T47D (cell line): ENCODE measurements around the gene ZNF765.
A peak's percentile ranks its signal among the peaks of the same experiment; 100 is the strongest.
"Not testable (repeated sequence)": the region's sequence is repeated elsewhere in the genome, so short reads cannot be mapped to it uniquely, and the experiment has no call there.

ENCODE experiments used
- DNase-seq, 2 experiments: peaks; one replicate each; pipeline versions ENCODE4 v3.0.0 to v3.0.0-alpha.2; 2011 to 2012; ENCODE audit warnings: low read depth in 1 of 2, low spot score in 1 of 2
- JUND ChIP-seq: IDR thresholded peaks from 2 replicates; pipeline ENCODE4 v1.6.1; 2012; ENCODE audit warnings: low read depth
- in situ Hi-C: cut with HindIII; loops from 2 replicates; pipeline ENCODE4 v1.10.0; 2016; ENCODE audit warnings: low sequenced_read_pairs, low pct_unique_long_range_greater_than_20kb

The ZNF765 gene

DNA sequence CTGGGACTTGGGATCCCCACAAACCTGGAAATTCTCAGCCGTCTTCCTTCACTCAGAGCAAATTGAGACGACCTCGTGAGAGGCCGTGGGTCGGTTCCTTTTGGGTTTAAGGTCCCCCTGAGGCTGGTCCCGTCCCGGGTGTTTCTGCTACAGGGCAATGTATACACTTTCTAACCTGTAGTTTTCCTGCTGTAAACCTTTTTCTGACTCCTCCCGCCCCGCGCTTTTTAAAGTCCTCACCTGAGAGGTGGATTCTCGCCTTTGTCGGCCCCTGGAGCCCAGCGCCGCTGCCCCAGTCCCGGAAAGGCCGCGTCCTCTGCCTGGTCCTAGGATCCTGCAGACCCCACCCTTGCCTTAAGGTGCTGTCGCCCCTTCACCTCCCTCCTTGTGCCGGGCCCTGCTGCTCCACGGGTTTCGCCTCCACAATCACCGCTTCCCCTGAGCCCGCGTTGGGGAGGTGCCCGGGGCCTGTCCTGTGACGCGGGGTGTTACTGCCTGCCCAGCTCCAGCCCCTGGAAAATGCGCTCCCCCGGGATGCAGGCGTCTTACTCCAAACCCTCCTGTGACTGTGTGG lies 37.2 kb downstream of the ZNF765 start:
- in situ Hi-C loops, result no loop called here
- DNase-seq, result peak in 1 of 2 experiments; percentile 13
- no peak for TF ChIP-seq JUND

DNA sequence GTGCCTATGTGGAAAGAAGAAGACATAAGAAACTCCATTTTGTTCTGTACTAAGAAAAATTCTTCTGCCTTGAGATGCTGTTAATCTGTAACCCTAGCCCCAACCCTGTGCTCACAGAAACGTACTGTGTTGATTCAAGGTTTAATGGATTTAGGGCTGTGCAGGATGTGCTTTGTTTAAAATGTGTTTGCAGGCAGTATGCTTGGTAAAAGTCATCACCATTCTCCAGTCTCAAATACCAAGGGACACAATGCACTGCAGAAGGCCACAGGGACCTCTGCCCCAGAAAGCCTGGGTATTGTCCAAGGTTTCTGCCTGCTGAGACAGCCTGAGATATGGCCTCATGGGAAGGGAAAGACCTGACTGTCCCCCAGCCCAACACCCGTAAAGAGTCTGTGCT lies 48.9 kb downstream of the ZNF765 start:
- in situ Hi-C loops, DNase-seq: not testable (repeated sequence)

DNA sequence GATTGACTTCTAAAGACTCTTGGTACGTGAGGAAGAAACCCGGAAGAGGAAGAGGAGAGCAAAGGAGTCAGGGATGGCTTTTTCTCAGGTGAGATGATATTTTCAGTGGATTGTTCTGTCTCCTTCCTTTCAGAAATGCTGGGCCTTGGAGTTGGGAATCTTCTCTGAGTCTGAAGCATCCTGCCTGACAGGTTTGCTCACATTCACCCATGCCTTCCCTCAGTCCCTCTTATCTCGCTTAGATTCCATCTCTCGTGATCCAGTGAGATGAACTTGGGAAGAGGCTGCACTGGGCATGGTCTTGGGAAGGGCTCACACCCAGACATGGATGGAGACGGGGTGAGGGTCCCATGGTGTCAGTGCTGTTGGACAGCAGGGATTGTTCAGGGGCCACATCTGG lies 52.2 kb downstream of the ZNF765 start:
- DNase-seq, in situ Hi-C loops: not testable (repeated sequence)

DNA sequence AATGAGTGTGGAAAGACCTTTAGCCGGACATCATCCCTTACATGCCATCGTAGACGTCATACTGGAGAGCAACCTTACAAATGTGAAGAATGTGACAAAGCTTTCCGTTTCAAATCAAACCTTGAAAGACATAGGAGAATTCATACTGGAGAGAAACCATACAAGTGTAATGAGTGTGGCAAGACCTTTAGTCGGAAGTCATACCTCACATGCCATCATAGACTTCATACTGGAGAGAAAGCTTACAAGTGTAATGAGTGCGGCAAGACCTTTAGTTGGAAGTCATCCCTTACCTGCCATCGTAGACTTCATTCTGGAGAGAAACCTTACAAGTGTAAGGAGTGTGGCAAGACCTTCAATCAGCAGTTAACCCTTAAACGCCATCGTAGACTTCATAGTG lies 60.9 kb downstream of the ZNF765 start:
- no peak for TF ChIP-seq JUND
- in situ Hi-C loops, result no loop called here
- DNase-seq, result no peak

DNA sequence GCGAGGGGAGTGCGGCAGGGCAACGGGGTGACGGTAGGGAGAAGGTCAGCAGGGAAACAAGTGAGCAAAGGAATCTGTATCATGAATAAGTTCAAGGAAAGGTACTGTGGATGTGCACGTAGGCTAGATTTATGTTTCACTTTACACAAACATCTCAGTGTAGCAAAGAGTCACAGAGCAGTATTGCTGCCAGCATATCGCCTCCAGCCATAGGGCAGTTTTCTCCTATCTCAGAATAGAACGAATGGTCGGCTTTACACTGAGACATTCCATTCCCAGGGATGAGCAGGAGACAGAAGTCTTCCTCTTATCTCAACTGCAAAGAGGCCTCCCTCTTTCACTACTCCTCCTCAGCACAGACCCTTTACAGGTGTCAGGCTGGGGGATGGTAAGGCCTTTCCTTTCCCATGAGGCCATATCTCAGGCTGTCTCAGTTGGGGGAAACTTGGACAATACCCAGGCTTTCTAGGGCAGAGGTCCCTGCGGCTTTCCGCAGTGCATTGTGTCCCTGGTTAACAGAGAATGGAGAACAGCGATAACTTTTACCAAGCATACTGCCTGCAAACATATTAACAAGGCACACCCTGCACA lies 65.3 kb downstream of the ZNF765 start:
- in situ Hi-C loops, DNase-seq: not testable (repeated sequence)

DNA sequence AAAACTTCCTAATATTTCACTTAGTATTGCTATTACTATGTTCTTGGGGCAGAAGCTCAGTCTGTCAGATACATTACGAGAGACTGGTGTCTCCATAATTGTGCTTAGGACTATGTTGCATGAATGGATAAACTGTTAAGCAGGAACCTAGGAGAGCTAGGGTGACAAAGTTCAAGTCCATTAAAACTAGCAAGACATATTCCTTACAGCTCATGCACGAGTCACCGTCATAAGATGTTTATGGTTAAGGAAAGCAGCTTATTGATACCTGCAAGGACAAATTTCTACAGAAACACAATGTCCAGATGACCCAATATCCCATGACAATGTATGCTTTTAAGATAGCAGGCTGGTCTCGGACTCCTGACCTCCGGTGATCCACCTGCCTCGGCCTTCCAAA lies 66.9 kb downstream of the ZNF765 start:
- DNase-seq, result no peak
- in situ Hi-C loops, result no loop called here
- no peak for TF ChIP-seq JUND

DNA sequence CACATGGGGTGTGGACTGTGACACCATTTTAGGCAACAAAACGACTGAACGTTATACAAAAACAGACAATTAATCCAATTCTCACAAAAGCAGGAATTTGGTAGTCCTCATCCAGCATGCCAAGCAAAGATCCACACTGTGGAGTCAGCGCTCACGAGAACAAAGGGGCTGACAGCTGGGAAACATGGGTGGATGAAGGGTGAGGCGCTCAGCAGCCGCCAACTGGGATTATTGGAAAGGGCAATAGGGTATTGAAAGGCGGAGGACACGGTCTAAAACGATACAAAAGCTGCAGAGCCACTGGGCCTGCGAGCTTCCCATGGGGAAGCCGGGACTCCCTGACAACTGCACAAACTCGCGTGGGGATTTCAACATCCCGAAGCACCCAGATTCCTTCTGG lies 67.9 kb downstream of the ZNF765 start:
- DNase-seq, result no peak
- in situ Hi-C loops, result no loop called here
- no peak for TF ChIP-seq JUND

DNA sequence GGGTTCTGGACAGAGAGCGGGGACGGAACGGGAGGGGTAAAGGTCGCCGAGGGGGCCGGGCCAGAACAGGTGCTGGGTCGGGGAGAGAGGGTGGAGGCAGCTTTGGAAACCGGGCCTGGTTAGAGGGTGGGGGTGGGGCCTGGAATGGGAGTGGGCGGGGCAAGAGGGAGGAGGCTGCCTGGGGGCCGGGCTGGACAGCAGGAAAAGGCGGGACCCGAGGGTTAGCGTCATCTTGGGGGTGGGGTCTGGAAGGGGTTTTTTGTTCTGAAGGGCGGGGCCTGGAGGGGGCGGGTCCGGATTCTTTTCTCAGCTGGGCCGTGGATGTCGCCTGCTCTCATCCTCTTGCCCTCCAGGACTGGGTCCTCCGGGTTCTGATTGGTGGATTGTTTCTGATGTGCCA lies 68.3 kb downstream of the ZNF765 start:
- TF ChIP-seq JUND, result no peak
- in situ Hi-C loops, result no loop called here
- DNase-seq, result peak in 1 of 2 experiments; percentile 64

DNA sequence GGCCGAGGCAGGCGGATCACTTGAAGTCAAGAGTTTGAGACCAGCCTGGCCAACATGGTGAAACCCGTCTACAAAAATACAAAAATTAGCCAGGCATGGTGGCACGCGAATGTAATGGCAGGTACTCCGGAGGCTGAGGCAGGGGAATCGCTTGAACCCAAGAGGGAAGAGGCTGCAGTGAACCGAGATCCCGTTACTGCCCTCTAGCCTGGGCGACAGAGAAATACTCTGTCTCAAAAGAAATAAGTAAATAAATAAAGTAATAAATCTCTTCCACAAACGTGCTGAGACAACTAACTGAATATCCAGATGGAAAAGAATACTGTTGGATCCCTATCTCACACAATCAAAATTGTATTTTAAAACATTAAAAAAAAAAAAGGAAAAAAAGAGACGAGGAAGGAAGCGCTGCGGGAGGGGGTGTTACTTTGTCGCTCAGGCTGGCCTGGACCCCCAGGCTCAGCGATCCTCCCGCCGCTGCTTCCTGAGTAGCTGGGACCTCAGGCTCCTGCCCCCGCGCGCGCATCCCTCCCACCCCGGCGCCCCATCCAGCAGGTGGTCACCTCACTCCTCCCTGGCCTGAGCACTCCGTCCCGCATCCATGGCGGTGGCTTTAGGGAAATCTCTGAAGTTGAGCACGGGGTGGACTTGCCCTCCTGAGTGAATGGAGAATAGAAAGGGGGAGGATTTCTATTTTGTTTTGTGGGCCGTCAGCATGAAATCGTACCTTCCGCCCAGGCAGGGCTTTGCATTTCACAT lies 72.0 kb downstream of the ZNF765 start:
- in situ Hi-C loops, result no loop called here
- no peak for TF ChIP-seq JUND
- peak in 1 of 2 experiments; percentile 1 for DNase-seq

DNA sequence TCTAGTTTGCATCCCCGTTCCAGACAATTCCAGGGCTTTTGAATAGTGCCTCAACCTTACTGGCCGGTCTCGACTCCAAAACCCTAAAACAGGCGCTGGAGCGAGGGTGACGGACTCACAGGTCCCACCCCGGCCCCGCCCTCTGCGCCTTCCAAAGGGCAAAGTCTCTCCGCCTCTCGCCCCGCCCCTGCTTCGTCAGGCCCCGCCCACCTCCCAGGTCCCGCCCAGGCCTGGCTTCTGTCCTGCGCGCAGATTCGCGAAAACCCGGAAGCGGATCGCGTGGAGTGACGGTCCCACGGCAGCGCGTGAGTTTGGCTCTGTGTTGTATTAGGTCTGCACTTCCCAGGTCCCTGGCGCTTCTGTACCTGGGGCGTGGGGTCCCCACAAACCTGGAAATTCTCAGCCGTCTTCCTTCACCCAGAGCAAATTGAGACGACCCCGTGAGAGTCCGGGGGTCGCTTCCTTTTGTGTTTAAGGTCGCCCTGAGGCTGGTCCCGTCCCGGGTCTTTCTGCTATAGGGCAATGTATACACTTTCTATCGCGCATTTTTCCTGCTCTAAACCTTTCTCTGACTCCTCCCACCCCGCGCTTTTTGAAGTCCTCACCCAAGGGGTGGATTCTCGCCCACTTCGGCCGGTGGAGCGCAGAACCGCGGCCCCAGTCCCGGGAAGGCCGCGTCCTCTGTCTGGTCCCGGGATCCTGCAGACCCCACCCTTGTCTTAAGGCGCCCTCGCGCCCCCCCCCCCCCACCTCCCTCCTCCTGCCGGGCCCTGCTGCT lies 72.7 kb downstream of the ZNF765 start, which contains the start of gene ZNF813:
ZNF813 (plus strand) TSS at position 249 of the 778 bp plus-strand sequence. CDS start 16,090 bp downstream, outside the sequence.
- TF ChIP-seq JUND, result no peak
- DNase-seq, result peak; percentile 81 to 89
- in situ Hi-C loops, result no loop called here

DNA sequence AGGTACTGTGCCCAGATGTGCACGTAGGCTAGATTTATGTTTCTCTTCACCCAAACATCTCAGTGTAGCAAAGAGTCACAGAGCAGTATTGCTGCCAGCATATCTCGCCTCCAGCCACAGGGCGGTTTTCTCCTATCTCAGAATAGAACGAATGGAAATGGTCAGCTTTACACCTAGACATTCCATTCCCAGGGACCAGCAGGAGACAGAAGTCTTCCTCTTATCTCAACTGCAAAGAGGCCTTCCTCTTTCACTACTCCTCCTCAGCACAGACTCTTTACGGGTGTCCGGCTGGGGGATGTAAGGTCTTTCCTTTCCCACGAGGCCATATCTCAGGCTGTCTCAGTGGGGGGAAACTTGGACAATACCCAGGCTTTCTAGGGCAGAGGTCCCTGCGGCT lies 73.7 kb downstream of the ZNF765 start:
- in situ Hi-C loops, DNase-seq: not testable (repeated sequence)

DNA sequence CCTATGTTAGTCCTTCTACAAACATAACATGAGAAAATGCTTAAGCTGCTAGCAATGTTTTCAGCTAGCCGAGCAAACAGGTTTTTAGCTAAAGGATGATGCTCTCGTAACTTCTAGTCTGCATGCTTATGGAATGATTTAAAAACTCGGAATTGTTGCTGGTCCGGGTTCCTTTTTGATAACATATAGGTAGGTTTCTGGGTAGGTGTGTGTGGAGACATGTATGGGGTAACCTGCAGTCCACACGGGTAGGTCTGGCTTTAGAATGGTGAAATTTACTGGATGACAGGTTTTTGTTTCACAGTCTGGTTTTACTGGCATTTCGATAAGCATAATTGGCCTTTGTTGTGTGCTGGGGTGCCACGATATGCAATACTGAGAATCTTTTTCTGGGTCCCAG lies 77.0 kb downstream of the ZNF765 start:
- no peak for DNase-seq
- in situ Hi-C loops, result no loop called here
- no peak for TF ChIP-seq JUND

DNA sequence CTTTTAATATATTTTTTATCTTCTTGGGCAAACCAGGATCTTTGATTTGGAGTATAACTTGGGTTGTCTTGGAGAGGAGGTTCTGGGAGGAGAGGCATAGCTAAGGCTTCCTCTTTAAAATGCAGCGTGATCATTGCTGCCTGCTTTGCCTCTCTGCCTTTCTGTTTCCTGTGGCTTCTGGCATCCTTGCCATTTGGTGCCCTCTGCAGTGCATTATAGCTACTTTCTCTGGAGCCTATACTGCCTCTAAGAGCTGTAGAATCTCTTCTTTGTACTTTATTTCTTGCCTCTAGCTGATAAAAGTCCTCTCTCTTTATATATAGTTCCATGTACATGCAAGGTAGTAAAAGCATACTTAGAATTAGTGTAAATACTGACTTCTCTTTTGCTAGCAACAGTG lies 79.9 kb downstream of the ZNF765 start:
- DNase-seq, result peak in 1 of 2 experiments; percentile 39
- in situ Hi-C loops, result not testable (repeated sequence)

DNA sequence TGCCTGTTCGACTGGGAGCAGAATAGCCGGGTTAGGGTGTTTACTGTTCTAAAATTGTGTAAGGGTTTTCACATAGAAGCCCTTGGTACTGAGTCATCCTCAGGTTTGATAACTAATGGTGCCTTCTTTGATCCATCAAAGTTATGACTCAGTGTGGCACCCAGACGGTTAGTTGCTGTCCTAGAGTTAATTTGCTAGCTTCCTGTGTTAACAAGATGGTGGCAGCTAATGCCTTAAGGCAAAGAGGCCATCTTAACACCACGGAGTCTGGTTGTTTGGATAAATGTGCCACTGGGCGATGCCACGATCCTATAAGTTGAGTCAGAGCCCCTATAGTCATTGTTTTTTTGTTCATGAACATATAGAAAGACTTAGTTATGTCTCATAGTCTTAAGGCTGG lies 80.5 kb downstream of the ZNF765 start:
- DNase-seq, in situ Hi-C loops: not testable (repeated sequence)
